SK-N-MC (cell line): ENCODE results near the gene POLR3A.
"Not testable (repeated sequence)": the region's sequence is repeated elsewhere in the genome, so short reads cannot be mapped to it uniquely, and the experiment has no call there.

Experiments
- EZH2 ChIP-seq: fragments of 200-600 bp; sonication (generic); IDR thresholded peaks from one replicate; pipeline ENCODE4 v1.6.1; 2017; ENCODE audit warnings: antibody characterized with exemption
- FOXP2 ChIP-seq: optimal IDR thresholded peaks from 2 replicates; pipeline ENCODE3; 2011; ENCODE audit warnings: mild to moderate bottlenecking, moderate library complexity; ENCODE audit not compliant: insufficient read depth; ENCODE audit errors: extremely low read length, control extremely low read depth
- POLR2AphosphoS5 ChIP-seq: IDR thresholded peaks from 2 replicates; pipeline ENCODE4 v1.6.1; 2012; ENCODE audit warnings: mild to moderate bottlenecking, low read depth, low read length, borderline replicate concordance

GRCh38 chr10:77998780-77999179, 30.5 kb downstream of the POLR3A start:
- TF ChIP-seq POLR2AphosphoS5, EZH2, FOXP2: not testable (repeated sequence)
